ENCODE results near the gene UNC5C.

UNC5C gene

GRCh38 chr4:95362066-95362465 lies 186.7 kb downstream of the UNC5C start:
- H3K36me3 ChIP-seq (ENCODE audit: control insufficient read depth in 2 of 2, insufficient read depth in 2 of 2, low read length in 2 of 2) = no peaks in the 10 kb centered on the region
- no peak overlapping the region for H3K27ac ChIP-seq (ENCODE audit: low read depth in 2 of 2, low read length in 2 of 2)
- H3K4me3 ChIP-seq (ENCODE audit: low read length in 2 of 2) = no peak overlapping the region
- H3K9me3 ChIP-seq (ENCODE audit: control insufficient read depth in 2 of 2, low read length in 2 of 2) = no peaks in the 10 kb centered on the region
- H3K9ac ChIP-seq (ENCODE audit: low read depth in 1 of 2, low read length in 2 of 2) = no peak overlapping the region
- H3K4me1 ChIP-seq (ENCODE audit: control insufficient read depth in 2 of 2, insufficient read depth in 2 of 2, low read length in 2 of 2) = peaks cover 0 to 3% of the 10 kb centered on the region in 2 donors
- no peaks in the 10 kb centered on the region for H3K27me3 ChIP-seq (ENCODE audit: control insufficient read depth in 2 of 2, insufficient read depth in 2 of 2, low read length in 2 of 2)

GRCh38 chr4:95361696-95361965 lies 187.1 kb downstream of the UNC5C start:
- Histone ChIP-seq H3K4me1 (ENCODE audit: control insufficient read depth in 2 of 2, insufficient read depth in 2 of 2, low read length in 2 of 2) (peaks cover 0 to 3% of the 10 kb centered on the region in 2 donors), H3K36me3 (ENCODE audit: control insufficient read depth in 2 of 2, insufficient read depth in 2 of 2, low read length in 2 of 2) (no peaks in the 10 kb centered on the region), H3K27ac (ENCODE audit: low read depth in 2 of 2, low read length in 2 of 2) (no peak overlapping the region), H3K9me3 (ENCODE audit: control insufficient read depth in 2 of 2, low read length in 2 of 2) (no peaks in the 10 kb centered on the region), H3K27me3 (ENCODE audit: control insufficient read depth in 2 of 2, insufficient read depth in 2 of 2, low read length in 2 of 2) (no peaks in the 10 kb centered on the region), H3K9ac (ENCODE audit: low read depth in 1 of 2, low read length in 2 of 2) (no peak overlapping the region), H3K4me3 (ENCODE audit: low read length in 2 of 2) (no peak overlapping the region)

GRCh38 chr4:95360906-95361695 lies 187.7 kb downstream of the UNC5C start:
- Histone ChIP-seq H3K27me3 (ENCODE audit: control insufficient read depth in 2 of 2, insufficient read depth in 2 of 2, low read length in 2 of 2) (no peaks in the 10 kb centered on the region), H3K9ac (ENCODE audit: low read depth in 1 of 2, low read length in 2 of 2) (no peak overlapping the region), H3K36me3 (ENCODE audit: control insufficient read depth in 2 of 2, insufficient read depth in 2 of 2, low read length in 2 of 2) (no peaks in the 10 kb centered on the region), H3K4me3 (ENCODE audit: low read length in 2 of 2) (no peak overlapping the region), H3K9me3 (ENCODE audit: control insufficient read depth in 2 of 2, low read length in 2 of 2) (no peaks in the 10 kb centered on the region), H3K4me1 (ENCODE audit: control insufficient read depth in 2 of 2, insufficient read depth in 2 of 2, low read length in 2 of 2) (peaks cover 0 to 3% of the 10 kb centered on the region in 2 donors), H3K27ac (ENCODE audit: low read depth in 2 of 2, low read length in 2 of 2) (no peak overlapping the region)

GRCh38 chr4:95360256-95360903 lies 188.4 kb downstream of the UNC5C start:
- no peaks in the 10 kb centered on the region for H3K36me3 ChIP-seq (ENCODE audit: control insufficient read depth in 2 of 2, insufficient read depth in 2 of 2, low read length in 2 of 2)
- H3K4me3 ChIP-seq (ENCODE audit: low read length in 2 of 2) = no peak overlapping the region
- H3K27ac ChIP-seq (ENCODE audit: low read depth in 2 of 2, low read length in 2 of 2) = no peak overlapping the region
- no peaks in the 10 kb centered on the region for H3K9me3 ChIP-seq (ENCODE audit: control insufficient read depth in 2 of 2, low read length in 2 of 2)
- H3K4me1 ChIP-seq (ENCODE audit: control insufficient read depth in 2 of 2, insufficient read depth in 2 of 2, low read length in 2 of 2) = peaks cover 0 to 3% of the 10 kb centered on the region in 2 donors
- no peaks in the 10 kb centered on the region for H3K27me3 ChIP-seq (ENCODE audit: control insufficient read depth in 2 of 2, insufficient read depth in 2 of 2, low read length in 2 of 2)
- H3K9ac ChIP-seq (ENCODE audit: low read depth in 1 of 2, low read length in 2 of 2) = no peak overlapping the region

DNA sequence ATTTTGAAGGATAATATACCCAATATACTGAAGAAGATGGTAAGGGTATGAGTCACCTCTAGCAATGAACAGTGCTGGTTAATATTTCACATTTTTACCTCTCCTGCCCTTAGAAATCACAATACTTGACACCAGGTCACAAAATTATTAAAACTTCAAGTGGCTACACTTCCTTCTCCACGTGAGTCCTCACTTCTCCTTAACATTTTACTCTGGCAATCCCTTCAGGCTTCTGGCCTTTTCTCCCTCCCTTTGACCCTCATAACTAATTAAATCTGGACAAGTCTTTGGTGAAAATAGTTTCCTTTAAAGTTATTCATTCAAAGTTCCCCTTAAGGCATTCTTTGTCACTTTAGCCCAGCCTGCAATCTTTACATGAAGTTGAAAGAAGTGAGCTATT lies 190.4 kb downstream of the UNC5C start:
- Histone ChIP-seq H3K9me3 (ENCODE audit: control insufficient read depth in 2 of 2, low read length in 2 of 2) (no peaks in the 10 kb centered on the region), H3K27ac (ENCODE audit: low read depth in 2 of 2, low read length in 2 of 2) (no peak overlapping the region), H3K4me3 (ENCODE audit: low read length in 2 of 2) (no peak overlapping the region), H3K36me3 (ENCODE audit: control insufficient read depth in 2 of 2, insufficient read depth in 2 of 2, low read length in 2 of 2) (no peaks in the 10 kb centered on the region), H3K4me1 (ENCODE audit: control insufficient read depth in 2 of 2, insufficient read depth in 2 of 2, low read length in 2 of 2) (peaks cover 0 to 3% of the 10 kb centered on the region in 2 donors), H3K9ac (ENCODE audit: low read depth in 1 of 2, low read length in 2 of 2) (no peak overlapping the region), H3K27me3 (ENCODE audit: control insufficient read depth in 2 of 2, insufficient read depth in 2 of 2, low read length in 2 of 2) (no peaks in the 10 kb centered on the region)

DNA sequence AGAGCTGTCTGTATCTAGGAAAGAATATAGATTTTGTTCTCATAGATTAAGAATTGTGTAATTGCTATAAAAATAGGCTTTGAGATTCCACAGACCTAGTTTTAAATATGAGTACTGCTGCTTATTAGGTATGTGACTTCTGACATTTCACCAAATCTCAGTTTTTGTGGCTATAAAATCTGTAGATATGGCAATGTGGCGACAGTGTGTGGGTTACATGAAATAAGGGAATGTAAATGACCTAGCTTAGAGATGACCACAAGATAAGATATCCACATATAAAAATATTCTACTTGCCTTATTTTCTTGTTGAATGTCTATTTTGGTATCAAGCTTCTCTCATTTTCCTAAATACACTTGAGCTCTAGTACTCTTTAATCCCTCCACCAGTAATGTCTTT lies 193.8 kb downstream of the UNC5C start:
- Histone ChIP-seq H3K9ac (ENCODE audit: low read depth in 1 of 2, low read length in 2 of 2) (no peak overlapping the region), H3K4me3 (ENCODE audit: low read length in 2 of 2) (no peak overlapping the region), H3K27ac (ENCODE audit: low read depth in 2 of 2, low read length in 2 of 2) (no peak overlapping the region), H3K36me3 (ENCODE audit: control insufficient read depth in 2 of 2, insufficient read depth in 2 of 2, low read length in 2 of 2) (no peaks in the 10 kb centered on the region), H3K9me3 (ENCODE audit: control insufficient read depth in 2 of 2, low read length in 2 of 2) (no peaks in the 10 kb centered on the region), H3K27me3 (ENCODE audit: control insufficient read depth in 2 of 2, insufficient read depth in 2 of 2, low read length in 2 of 2) (no peaks in the 10 kb centered on the region), H3K4me1 (ENCODE audit: control insufficient read depth in 2 of 2, insufficient read depth in 2 of 2, low read length in 2 of 2) (peaks cover 0 to 3% of the 10 kb centered on the region in 2 donors)

GRCh38 chr4:95348418-95348817 lies 200.4 kb downstream of the UNC5C start:
- H3K4me3 ChIP-seq (ENCODE audit: low read length in 2 of 2) = no peak overlapping the region
- no peak overlapping the region for H3K27ac ChIP-seq (ENCODE audit: low read depth in 2 of 2, low read length in 2 of 2)
- no peaks in the 10 kb centered on the region for H3K4me1 ChIP-seq (ENCODE audit: control insufficient read depth in 2 of 2, insufficient read depth in 2 of 2, low read length in 2 of 2)
- H3K27me3 ChIP-seq (ENCODE audit: control insufficient read depth in 2 of 2, insufficient read depth in 2 of 2, low read length in 2 of 2) = no peaks in the 10 kb centered on the region
- no peak overlapping the region for H3K9ac ChIP-seq (ENCODE audit: low read depth in 1 of 2, low read length in 2 of 2)
- no peaks in the 10 kb centered on the region for H3K9me3 ChIP-seq (ENCODE audit: control insufficient read depth in 2 of 2, low read length in 2 of 2)
- no peaks in the 10 kb centered on the region for H3K36me3 ChIP-seq (ENCODE audit: control insufficient read depth in 2 of 2, insufficient read depth in 2 of 2, low read length in 2 of 2)

GRCh38 chr4:95343235-95343634 lies 205.5 kb downstream of the UNC5C start:
- Histone ChIP-seq H3K36me3 (ENCODE audit: control insufficient read depth in 2 of 2, insufficient read depth in 2 of 2, low read length in 2 of 2) (no peaks in the 10 kb centered on the region), H3K4me1 (ENCODE audit: control insufficient read depth in 2 of 2, insufficient read depth in 2 of 2, low read length in 2 of 2) (no peaks in the 10 kb centered on the region), H3K9me3 (ENCODE audit: control insufficient read depth in 2 of 2, low read length in 2 of 2) (no peaks in the 10 kb centered on the region), H3K4me3 (ENCODE audit: low read length in 2 of 2) (no peak overlapping the region), H3K9ac (ENCODE audit: low read depth in 1 of 2, low read length in 2 of 2) (no peak overlapping the region), H3K27ac (ENCODE audit: low read depth in 2 of 2, low read length in 2 of 2) (no peak overlapping the region), H3K27me3 (ENCODE audit: control insufficient read depth in 2 of 2, insufficient read depth in 2 of 2, low read length in 2 of 2) (no peaks in the 10 kb centered on the region)

- Histone ChIP-seq H3K4me1 (ENCODE audit: control insufficient read depth in 2 of 2, insufficient read depth in 2 of 2, low read length in 2 of 2) (no peaks in the 10 kb centered on the region), H3K27ac (ENCODE audit: low read depth in 2 of 2, low read length in 2 of 2) (no peak overlapping the region), H3K27me3 (ENCODE audit: control insufficient read depth in 2 of 2, insufficient read depth in 2 of 2, low read length in 2 of 2) (no peaks in the 10 kb centered on the region), H3K4me3 (ENCODE audit: low read length in 2 of 2) (no peak overlapping the region), H3K9ac (ENCODE audit: low read depth in 1 of 2, low read length in 2 of 2) (no peak overlapping the region), H3K36me3 (ENCODE audit: control insufficient read depth in 2 of 2, insufficient read depth in 2 of 2, low read length in 2 of 2) (no peaks in the 10 kb centered on the region), H3K9me3 (ENCODE audit: control insufficient read depth in 2 of 2, low read length in 2 of 2) (no peaks in the 10 kb centered on the region)
Measured at GRCh38 chr4:95340191-95340590, 208.6 kb downstream of the UNC5C start.

DNA sequence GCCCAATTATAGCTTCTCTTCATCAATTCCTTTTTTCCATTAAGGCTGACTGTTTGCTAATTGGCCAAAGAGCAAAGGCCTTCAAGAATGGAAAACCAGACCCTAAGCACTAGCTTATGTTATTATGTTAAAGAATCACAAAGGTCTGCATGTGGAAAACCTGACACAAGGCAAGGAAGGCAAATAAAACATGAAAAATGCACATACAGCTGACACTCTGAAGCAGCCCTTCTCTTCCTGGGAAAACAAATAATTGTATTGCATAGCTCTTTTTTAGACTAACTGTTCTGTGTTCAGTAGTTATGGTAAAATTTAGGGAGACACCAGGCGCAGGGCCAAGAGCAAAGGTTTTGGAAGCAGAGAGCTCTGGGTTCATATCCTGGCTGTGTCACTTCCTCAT lies 223.1 kb downstream of the UNC5C start:
- no peaks in the 10 kb centered on the region for H3K9me3 ChIP-seq (ENCODE audit: control insufficient read depth in 2 of 2, low read length in 2 of 2)
- no peak overlapping the region for H3K4me3 ChIP-seq (ENCODE audit: low read length in 2 of 2)
- H3K27me3 ChIP-seq (ENCODE audit: control insufficient read depth in 2 of 2, insufficient read depth in 2 of 2, low read length in 2 of 2) = no peaks in the 10 kb centered on the region
- H3K36me3 ChIP-seq (ENCODE audit: control insufficient read depth in 2 of 2, insufficient read depth in 2 of 2, low read length in 2 of 2) = no peaks in the 10 kb centered on the region
- no peak overlapping the region for H3K9ac ChIP-seq (ENCODE audit: low read depth in 1 of 2, low read length in 2 of 2)
- H3K27ac ChIP-seq (ENCODE audit: low read depth in 2 of 2, low read length in 2 of 2) = no peak overlapping the region
- no peaks in the 10 kb centered on the region for H3K4me1 ChIP-seq (ENCODE audit: control insufficient read depth in 2 of 2, insufficient read depth in 2 of 2, low read length in 2 of 2)

Measured in mucosa of rectum (tissue), 2 donors.